Keratinocyte (primary cell): ENCODE measurements around the gene PRR32. TPM values are rescaled to one million over a fixed set of nuclear protein-coding genes. Genes with fewer than 3 reads are reported as not detected.
"Not testable (repeated sequence)": the region's sequence is repeated elsewhere in the genome, so short reads cannot be mapped to it uniquely, and the experiment has no call there.

ENCODE experiments used
- DNase-seq: peaks from one replicate; pipeline ENCODE4 v3.0.0-alpha.2; 2011; ENCODE audit warnings: low read depth, missing footprints, low spot score
- FAIRE-seq: peaks from 2 replicates; lab custom pipeline; 2011; peaks lifted over from hg19 to GRCh38; lab: Jason Lieb, UNC
- H2AFZ ChIP-seq: 2 replicates; pipeline ENCODE4 v1.6.0; 2012; ENCODE audit warnings: low read length, control low read depth, inconsistent platforms; ENCODE audit not compliant: control insufficient read depth
- H3K27ac ChIP-seq: 2 replicates; pipeline ENCODE4 v1.5.1; 2011; ENCODE audit warnings: low read length; ENCODE audit not compliant: control insufficient read depth, insufficient read depth
- H3K27me3 ChIP-seq: 3 replicates; pipeline ENCODE4 v1.6.0; 2011; ENCODE audit warnings: low read length; ENCODE audit not compliant: control insufficient read depth, insufficient read depth; ENCODE audit errors: extremely low read depth
- H3K36me3 ChIP-seq, 2 experiments: 2 replicates in 1 of 2; 3 replicates in 1 of 2; pipeline ENCODE4 v1.5.1; 2011; ENCODE audit warnings: low read length in 2 of 2, mild to moderate bottlenecking in 1 of 2; ENCODE audit not compliant: control insufficient read depth in 2 of 2, insufficient read depth in 2 of 2; ENCODE audit errors: extremely low read depth in 1 of 2
- H3K4me1 ChIP-seq: 3 replicates; pipeline ENCODE4 v1.5.1; 2011; ENCODE audit warnings: low read length; ENCODE audit not compliant: control insufficient read depth, insufficient read depth; ENCODE audit errors: extremely low read depth
- H3K4me2 ChIP-seq: 3 replicates; pipeline ENCODE4 v1.6.0; 2011; ENCODE audit warnings: low read depth, low read length; ENCODE audit not compliant: control insufficient read depth, insufficient read depth; ENCODE audit errors: extremely low read depth
- H3K4me3 ChIP-seq, 3 experiments: fragments of 200-600 bp in 1 of 3; sonication (generic) in 1 of 3; 2 replicates in 2 of 3; 3 replicates in 1 of 3; pipeline ENCODE4 v1.5.1; 2011 to 2016; ENCODE audit warnings: low read length in 3 of 3, mild to moderate bottlenecking in 3 of 3, control low read depth in 2 of 3, inconsistent platforms in 1 of 3, low read depth in 1 of 3, mixed read lengths in 1 of 3, mixed run types in 1 of 3, moderate library complexity in 1 of 3; ENCODE audit not compliant: control insufficient read depth in 2 of 3, insufficient read depth in 2 of 3; ENCODE audit errors: extremely low read depth in 1 of 3
- H3K79me2 ChIP-seq: 2 replicates; pipeline ENCODE4 v1.6.0; 2012; ENCODE audit warnings: low read length; ENCODE audit not compliant: control insufficient read depth, insufficient read depth
- H3K9ac ChIP-seq: 3 replicates; pipeline ENCODE4 v1.6.0; 2011; ENCODE audit warnings: low read length; ENCODE audit not compliant: control insufficient read depth, insufficient read depth; ENCODE audit errors: extremely low read depth
- H3K9me1 ChIP-seq: 3 replicates; pipeline ENCODE4 v1.6.0; 2011; ENCODE audit warnings: low read length; ENCODE audit not compliant: control insufficient read depth, insufficient read depth; ENCODE audit errors: extremely low read depth
- H3K9me3 ChIP-seq: 2 replicates; pipeline ENCODE4 v1.5.1; 2012; ENCODE audit warnings: low read depth, low read length; ENCODE audit not compliant: control insufficient read depth
- H4K20me1 ChIP-seq: 3 replicates; pipeline ENCODE4 v1.6.0; 2011; ENCODE audit warnings: low read length; ENCODE audit not compliant: control insufficient read depth, insufficient read depth; ENCODE audit errors: extremely low read depth
- EZH2 ChIP-seq: IDR thresholded peaks from one replicate; pipeline ENCODE4 v1.6.1; 2012; ENCODE audit warnings: inconsistent platforms, mild to moderate bottlenecking, low read length, moderate library complexity
- dilution Hi-C: fragments of 300-500 bp; cut with MboI; formaldehyde crosslinking; loops from one replicate; pipeline ENCODE4 v1.7.0; 2020; ENCODE audit warnings: low sequenced_read_pairs; ENCODE audit not compliant: extremely low pct_ligation_motif_present
- polyA plus RNA-seq, 5 experiments: library from polyadenylated mRNA; depleted of rRNA in 3 of 5; stranded (reverse) in 3 of 5; stranded (forward) in 1 of 5; unstranded in 1 of 5; fragments of >200 nt; gene quantifications; 1 replicate in 1 of 5; 2 replicates in 3 of 5; 3 replicates in 1 of 5; pipeline versions ENCODE4 v1.2.1 to v1.2.3, GENCODE V29; 2011 to 2012; ENCODE audit warnings: missing spikeins in 2 of 5, low read depth in 1 of 5, low replicate concordance in 1 of 5
- TF ChIP-seq, protein P1 (sequence below), 3 experiments: IDR thresholded peaks in 1 of 3; conservative IDR thresholded peaks in 1 of 3; optimal IDR thresholded peaks in 1 of 3; 2 replicates in 2 of 3; 3 replicates in 1 of 3; pipeline versions ENCODE3 to v1.5.1; 2011; ENCODE audit warnings: low read length in 3 of 3, mild to moderate bottlenecking in 3 of 3, moderate library complexity in 2 of 3, control low read depth in 1 of 3, inconsistent platforms in 1 of 3; ENCODE audit not compliant: insufficient read depth in 2 of 3; ENCODE audit errors: extremely low read depth in 1 of 3

Gene PRR32
- polyA plus RNA-seq, 1 donor (not counting 4 experiments of a cell fraction or from before 2014, with no cell fraction given), result not detected

GRCh38 chrX:126785539-126785938, 34.0 kb upstream of the PRR32 start:
- H3K4me2 ChIP-seq, result no peak overlapping the region
- no peaks in the 10 kb centered on the region for H3K9me3 ChIP-seq
- H3K79me2 ChIP-seq, result no peaks in the 10 kb centered on the region
- no peak overlapping the region for H3K4me3 ChIP-seq
- no peak overlapping the region for H3K27ac ChIP-seq
- H3K4me1 ChIP-seq, result no peaks in the 10 kb centered on the region
- no peaks in the 10 kb centered on the region for H3K36me3 ChIP-seq
- TF ChIP-seq, protein P1, sequence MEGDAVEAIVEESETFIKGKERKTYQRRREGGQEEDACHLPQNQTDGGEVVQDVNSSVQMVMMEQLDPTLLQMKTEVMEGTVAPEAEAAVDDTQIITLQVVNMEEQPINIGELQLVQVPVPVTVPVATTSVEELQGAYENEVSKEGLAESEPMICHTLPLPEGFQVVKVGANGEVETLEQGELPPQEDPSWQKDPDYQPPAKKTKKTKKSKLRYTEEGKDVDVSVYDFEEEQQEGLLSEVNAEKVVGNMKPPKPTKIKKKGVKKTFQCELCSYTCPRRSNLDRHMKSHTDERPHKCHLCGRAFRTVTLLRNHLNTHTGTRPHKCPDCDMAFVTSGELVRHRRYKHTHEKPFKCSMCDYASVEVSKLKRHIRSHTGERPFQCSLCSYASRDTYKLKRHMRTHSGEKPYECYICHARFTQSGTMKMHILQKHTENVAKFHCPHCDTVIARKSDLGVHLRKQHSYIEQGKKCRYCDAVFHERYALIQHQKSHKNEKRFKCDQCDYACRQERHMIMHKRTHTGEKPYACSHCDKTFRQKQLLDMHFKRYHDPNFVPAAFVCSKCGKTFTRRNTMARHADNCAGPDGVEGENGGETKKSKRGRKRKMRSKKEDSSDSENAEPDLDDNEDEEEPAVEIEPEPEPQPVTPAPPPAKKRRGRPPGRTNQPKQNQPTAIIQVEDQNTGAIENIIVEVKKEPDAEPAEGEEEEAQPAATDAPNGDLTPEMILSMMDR (optimal IDR thresholded peaks at IDR 0.05 in 1 of 3, IDR thresholded peaks at IDR 0.05 in 1 of 3, conservative IDR thresholded peaks at IDR 0.05 in 1 of 3; ENCODE audit: extremely low read depth in 1 of 3, insufficient read depth in 2 of 3, low read length in 3 of 3), result no peak
- no peak for TF ChIP-seq EZH2
- H2AFZ ChIP-seq, result no peak overlapping the region
- H3K27me3 ChIP-seq, result no peaks in the 10 kb centered on the region
- H3K9me1 ChIP-seq, result no peaks in the 10 kb centered on the region
- no peak for DNase-seq
- H3K9ac ChIP-seq, result no peak overlapping the region
- no peaks in the 10 kb centered on the region for H4K20me1 ChIP-seq
- no peak for FAIRE-seq
- dilution Hi-C loops, result no loop called here

DNA sequence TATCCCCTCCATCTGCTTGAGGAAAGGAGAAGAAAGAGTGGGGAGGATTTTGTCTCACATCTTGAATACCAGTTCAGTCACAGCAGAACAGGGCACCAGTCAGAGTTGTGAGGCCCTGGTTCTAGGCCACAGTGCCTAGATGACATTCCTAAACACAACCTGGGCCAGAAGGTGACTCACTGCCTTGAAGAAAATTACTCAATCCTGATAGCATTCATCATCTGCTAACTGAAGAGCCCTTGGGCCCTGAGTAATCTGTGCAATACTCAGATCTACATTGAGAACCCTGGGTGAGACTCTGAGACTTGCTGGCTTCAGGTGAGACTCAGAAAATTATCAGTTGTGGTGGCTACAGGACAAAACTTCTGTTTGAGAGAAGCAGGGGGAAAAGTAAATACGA, 20.5 kb upstream of the PRR32 start:
- DNase-seq (no peak), FAIRE-seq (no peak)
- Histone ChIP-seq H3K9me1 (no peaks in the 10 kb centered on the region), H2AFZ (no peak overlapping the region), H3K9ac (no peak overlapping the region), H3K79me2 (no peaks in the 10 kb centered on the region), H3K9me3 (no peaks in the 10 kb centered on the region), H3K4me1 (no peaks in the 10 kb centered on the region), H3K36me3 (no peaks in the 10 kb centered on the region), H3K4me3 (no peak overlapping the region), H3K27me3 (no peaks in the 10 kb centered on the region), H3K4me2 (no peak overlapping the region), H4K20me1 (no peaks in the 10 kb centered on the region), H3K27ac (no peak overlapping the region)
- dilution Hi-C loops, result no loop called here
- no peak for TF ChIP-seq EZH2
- TF ChIP-seq, protein P1 (optimal IDR thresholded peaks at IDR 0.05 in 1 of 3, IDR thresholded peaks at IDR 0.05 in 1 of 3, conservative IDR thresholded peaks at IDR 0.05 in 1 of 3; ENCODE audit: extremely low read depth in 1 of 3, insufficient read depth in 2 of 3, low read length in 3 of 3), result no peak

DNA sequence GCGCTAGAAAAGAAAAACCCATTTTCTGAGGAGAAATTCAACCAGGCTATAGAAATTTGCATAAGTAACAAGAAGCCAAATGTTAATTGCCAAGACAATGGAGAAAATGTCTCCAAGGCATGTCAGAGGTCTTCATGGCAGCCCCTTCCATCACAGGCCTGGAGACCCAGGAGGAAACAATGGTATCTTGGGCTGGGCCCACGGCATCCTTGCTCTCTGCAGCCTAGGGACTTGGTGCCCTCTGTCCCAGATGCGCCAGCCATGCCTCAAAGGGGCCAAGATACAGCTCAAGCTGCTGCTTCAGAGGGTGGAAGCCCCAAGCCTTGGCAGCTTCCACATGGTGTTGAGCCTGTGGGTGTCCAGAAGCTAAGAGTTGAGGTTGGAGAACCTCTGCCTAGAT, 12.7 kb upstream of the PRR32 start:
- DNase-seq, H4K20me1 ChIP-seq, H3K9me3 ChIP-seq, H3K4me1 ChIP-seq, H3K36me3 ChIP-seq, H2AFZ ChIP-seq, H3K9ac ChIP-seq, H3K4me3 ChIP-seq, H3K79me2 ChIP-seq, H3K4me2 ChIP-seq, FAIRE-seq, H3K9me1 ChIP-seq, H3K27ac ChIP-seq, dilution Hi-C loops, H3K27me3 ChIP-seq: not testable (repeated sequence)
